Natural killer cell treated with Interleukin-12 subunit alpha and Interleukin-12 subunit beta and Interleukin-15 and Interleukin-18, amount 100 ng/mL, for 72 hours (primary cell): ENCODE measurements around the gene AGAP1. TPM values are rescaled to one million over a fixed set of nuclear protein-coding genes. Genes with fewer than 3 reads are reported as not detected.

Experiments
- ATAC-seq, 2 donors: fragments of 150-1000 bp; cut with Tn5 transposase in 1 of 2; sonication (Bioruptor Pico), chemical (Tn5 transposase) in 1 of 2; 2 replicates each; pipeline ENCODE4 v1.10.0; 2021
- DNase-seq: peaks from one replicate; pipeline ENCODE4 v3.0.0; 2022; ENCODE audit warnings: low spot score
- H3K27ac Mint-ChIP-seq, 2 donors: 1 replicate in 1 of 2; 2 replicates in 1 of 2; pipeline ENCODE4 v1.8.0; 2022; ENCODE audit warnings: mixed read lengths in 2 of 2, mild to moderate bottlenecking in 1 of 2, moderate library complexity in 1 of 2
- H3K27me3 Mint-ChIP-seq, 2 donors: 1 replicate in 1 of 2; 2 replicates in 1 of 2; pipeline ENCODE4 v1.8.0; 2022; ENCODE audit warnings: mixed read lengths in 2 of 2
- H3K36me3 Mint-ChIP-seq: one replicate; pipeline ENCODE4 v1.8.0; 2022; ENCODE audit warnings: mixed read lengths
- H3K4me1 Mint-ChIP-seq, 2 donors: 1 replicate in 1 of 2; 2 replicates in 1 of 2; pipeline ENCODE4 v1.8.0; 2022; ENCODE audit warnings: low read depth in 2 of 2, mixed read lengths in 2 of 2, mild to moderate bottlenecking in 1 of 2
- H3K4me3 Mint-ChIP-seq: one replicate; pipeline ENCODE4 v1.8.0; 2022; ENCODE audit warnings: mixed read lengths
- H3K9me3 Mint-ChIP-seq: 2 replicates; pipeline ENCODE4 v1.8.0; 2022; ENCODE audit warnings: mixed read lengths
- total RNA-seq, 2 donors: library from RNA; stranded (reverse); gene quantifications; one replicate each; pipeline ENCODE4 v1.2.3, GENCODE V29; 2022

Gene AGAP1
- total RNA-seq, 2 donors from 2014 or later, result 5.2 to 7.4 TPM

DNA sequence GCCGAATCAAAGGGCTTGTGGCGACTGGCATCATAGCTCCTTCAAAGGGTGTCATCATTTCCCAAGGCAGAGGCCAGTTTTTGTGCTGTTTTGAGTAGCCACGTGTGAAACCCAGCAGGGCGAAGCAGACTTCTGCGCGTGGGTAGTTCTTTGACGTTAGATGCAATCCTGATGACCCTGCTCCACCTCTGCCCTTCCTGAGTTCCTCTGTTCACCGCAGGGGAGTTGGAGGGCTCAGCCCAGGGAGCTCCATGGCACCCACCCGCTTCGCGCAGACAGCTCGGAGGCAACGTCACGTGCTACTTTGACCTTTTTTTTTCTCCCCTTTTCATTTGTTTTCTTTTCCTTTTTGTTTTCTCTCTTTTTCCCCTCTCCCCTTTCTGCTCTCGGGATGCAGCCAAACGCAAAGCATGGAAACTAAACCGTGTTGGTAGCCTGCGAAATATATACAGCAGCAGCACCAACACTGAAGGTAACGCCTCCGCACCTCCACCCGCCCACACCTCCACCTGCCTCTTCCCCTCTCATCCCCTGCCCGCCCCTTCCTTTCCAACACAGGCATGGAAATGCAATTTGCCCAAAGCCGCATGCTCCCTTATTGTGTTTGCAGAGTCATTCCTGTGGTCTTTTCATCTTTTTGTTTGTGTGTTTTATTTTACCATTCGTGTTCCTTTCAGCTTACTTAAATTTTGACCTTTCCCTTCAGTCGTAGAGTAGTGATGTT is 520.7 kb downstream of the AGAP1 start:
- H3K4me1 Mint-ChIP-seq, result peaks cover 12 to 17% of the 10 kb centered on the region in 2 donors
- DNase-seq, result no peak
- no peaks in the 10 kb centered on the region for H3K9me3 Mint-ChIP-seq
- H3K27me3 Mint-ChIP-seq, result peaks cover 7 to 9% of the 10 kb centered on the region in 2 donors
- H3K27ac Mint-ChIP-seq, result no peak overlapping the region
- ATAC-seq, result no peak
- H3K36me3 Mint-ChIP-seq, result no peaks in the 10 kb centered on the region
- H3K4me3 Mint-ChIP-seq, result no peak overlapping the region

DNA sequence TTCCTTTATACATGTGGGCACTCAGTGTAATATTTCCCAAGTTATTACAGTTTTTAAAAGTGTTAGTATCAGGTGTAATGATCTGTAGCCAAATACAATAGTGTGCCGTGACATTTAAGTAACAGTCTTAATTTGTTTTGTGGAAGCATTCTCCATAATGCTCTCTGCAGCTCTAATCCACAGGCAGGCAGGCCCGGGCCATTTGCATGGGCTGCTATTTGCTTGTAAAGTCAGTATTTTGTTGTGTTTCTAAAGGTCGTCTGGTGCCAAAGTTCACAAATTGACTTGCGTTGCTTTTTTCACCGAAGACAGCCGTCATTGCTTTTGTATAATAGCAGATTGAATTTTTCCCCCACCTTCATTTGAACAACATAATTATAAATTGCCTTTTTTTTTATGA is 521.3 kb downstream of the AGAP1 start:
- DNase-seq (no peak), ATAC-seq (no peak)
- Mint-ChIP-seq H3K4me1 (peaks cover 12 to 17% of the 10 kb centered on the region in 2 donors), H3K9me3 (no peaks in the 10 kb centered on the region), H3K27ac (no peak overlapping the region), H3K36me3 (no peaks in the 10 kb centered on the region), H3K4me3 (no peak overlapping the region), H3K27me3 (peaks cover 7 to 9% of the 10 kb centered on the region in 2 donors)

DNA sequence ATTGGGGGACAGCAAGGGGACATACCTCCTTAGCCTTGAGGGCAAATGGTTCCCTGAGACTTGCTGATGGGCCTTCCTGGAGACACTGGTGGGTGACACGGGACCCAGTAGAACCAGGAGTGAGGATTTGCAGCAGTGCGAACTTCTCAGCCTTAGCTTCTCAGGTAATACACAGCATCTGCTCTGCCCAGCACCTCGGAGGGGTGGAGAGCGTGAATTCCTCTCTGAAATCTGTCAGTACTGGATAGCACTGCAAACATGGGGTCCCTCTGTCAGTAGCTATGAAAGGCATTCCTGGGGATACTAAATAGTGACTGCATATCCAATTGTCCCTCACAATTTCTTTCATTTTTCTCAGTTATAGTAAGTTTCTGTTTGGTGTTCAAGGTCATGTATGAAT is 522.7 kb downstream of the AGAP1 start:
- DNase-seq (no peak), ATAC-seq (no peak)
- peaks cover 7 to 9% of the 10 kb centered on the region in 2 donors for H3K27me3 Mint-ChIP-seq
- H3K4me1 Mint-ChIP-seq, result peaks cover 12 to 17% of the 10 kb centered on the region in 2 donors
- H3K4me3 Mint-ChIP-seq, result no peak overlapping the region
- no peaks in the 10 kb centered on the region for H3K9me3 Mint-ChIP-seq
- no peak overlapping the region for H3K27ac Mint-ChIP-seq
- no peaks in the 10 kb centered on the region for H3K36me3 Mint-ChIP-seq

DNA sequence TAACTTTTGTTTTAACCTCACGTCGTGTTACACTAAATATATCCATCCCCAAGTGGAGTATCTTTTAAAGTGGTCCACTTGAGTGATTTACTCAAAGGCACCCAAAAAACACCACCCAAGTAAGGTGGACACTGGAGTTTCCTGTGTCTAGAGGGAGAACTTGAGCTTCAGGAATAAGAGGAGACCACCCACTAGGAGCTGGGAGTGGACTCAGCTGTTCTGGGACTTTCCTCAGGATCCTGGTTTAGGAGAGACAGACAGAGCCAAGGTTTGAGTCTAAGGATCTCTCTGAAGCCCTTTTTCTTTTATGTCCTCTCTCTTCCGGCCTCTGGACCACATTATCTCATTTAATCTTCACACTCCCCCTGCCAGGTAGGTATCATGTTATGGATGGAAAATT is 523.6 kb downstream of the AGAP1 start:
- Mint-ChIP-seq H3K27me3 (peaks cover 7 to 9% of the 10 kb centered on the region in 2 donors), H3K36me3 (no peaks in the 10 kb centered on the region), H3K27ac (no peak overlapping the region), H3K9me3 (no peaks in the 10 kb centered on the region), H3K4me3 (no peak overlapping the region), H3K4me1 (peaks cover 7 to 13% of the 10 kb centered on the region in 2 donors)
- ATAC-seq (no peak), DNase-seq (no peak)

DNA sequence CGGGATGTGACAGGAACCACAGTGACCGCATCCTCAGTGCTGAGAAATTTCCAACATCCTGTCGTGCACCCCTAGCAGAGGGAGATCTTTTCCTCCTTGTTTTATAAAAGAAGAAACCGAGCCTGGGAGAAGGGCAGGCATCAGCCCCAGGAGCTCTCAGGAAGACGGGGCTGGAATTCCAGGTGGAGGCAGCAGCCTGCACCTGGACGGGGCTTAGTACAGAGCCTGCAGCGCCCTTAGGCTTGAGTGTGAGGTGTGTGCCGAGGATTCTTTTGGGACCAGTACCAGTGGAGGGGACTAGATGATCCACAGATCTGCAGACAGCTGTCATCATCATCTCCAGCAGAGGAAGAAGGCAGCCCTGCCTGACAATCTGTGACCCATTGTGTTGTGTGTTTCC is 525.6 kb downstream of the AGAP1 start:
- peaks cover 7% of the 10 kb centered on the region in 2 donors for H3K4me1 Mint-ChIP-seq
- no peaks in the 10 kb centered on the region for H3K36me3 Mint-ChIP-seq
- H3K27ac Mint-ChIP-seq, result no peak overlapping the region
- H3K27me3 Mint-ChIP-seq, result peaks cover 7 to 9% of the 10 kb centered on the region in 2 donors
- H3K9me3 Mint-ChIP-seq, result no peaks in the 10 kb centered on the region
- ATAC-seq (peak in 1 of 2 donors; percentile 38), DNase-seq (no peak)
- H3K4me3 Mint-ChIP-seq, result no peak overlapping the region

DNA sequence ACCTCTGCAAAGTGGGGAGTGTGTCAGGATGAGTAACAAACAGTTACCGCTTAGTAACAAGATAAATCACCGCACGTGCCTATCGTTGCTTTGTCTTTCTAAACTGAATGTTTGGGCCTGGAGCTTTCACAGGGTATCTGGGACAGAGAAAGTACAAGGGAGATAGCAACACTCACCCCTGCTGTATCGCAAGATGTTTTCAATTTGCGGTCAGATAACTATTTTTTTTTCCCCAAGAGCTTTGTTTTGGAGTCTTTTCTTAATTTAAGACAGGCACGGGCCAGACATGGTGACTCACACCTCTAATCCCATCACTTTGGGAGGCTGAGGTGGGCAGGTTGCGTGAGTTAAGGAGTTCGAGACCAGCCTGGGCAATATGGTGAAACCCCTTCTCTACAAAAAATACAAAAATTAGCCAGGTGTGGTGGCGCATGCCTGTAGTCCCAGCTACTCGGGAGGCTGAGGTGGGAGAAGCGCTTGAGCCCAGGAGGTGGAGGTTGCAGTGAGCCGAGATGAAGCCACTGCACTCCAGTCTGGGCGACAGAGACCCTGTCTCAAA is 527.7 kb downstream of the AGAP1 start:
- Mint-ChIP-seq H3K4me3 (no peak overlapping the region), H3K27me3 (no peaks in the 10 kb centered on the region), H3K9me3 (no peaks in the 10 kb centered on the region), H3K4me1 (no peaks in the 10 kb centered on the region), H3K27ac (no peak overlapping the region), H3K36me3 (no peaks in the 10 kb centered on the region)
- DNase-seq, result peak; percentile 2
- ATAC-seq, result no peak

DNA sequence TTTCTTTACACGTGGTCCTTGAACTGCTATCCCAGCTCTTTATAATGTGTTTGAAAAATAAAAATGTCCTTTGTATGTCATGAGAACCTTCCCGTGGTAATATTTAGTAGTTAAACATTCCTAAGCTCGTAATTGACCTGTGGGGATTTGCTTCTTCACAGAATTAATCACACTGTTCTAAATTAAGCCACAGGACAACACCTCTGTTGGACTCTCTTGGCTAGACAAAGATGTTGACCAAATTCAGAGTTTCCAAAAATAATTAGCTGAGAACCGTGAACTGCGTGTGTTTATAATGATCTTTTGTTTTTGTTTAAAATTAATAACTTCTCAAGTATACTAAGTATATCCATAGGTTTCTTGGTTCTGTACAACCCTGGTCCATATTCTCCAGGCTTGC is 528.3 kb downstream of the AGAP1 start:
- no peak for ATAC-seq
- H3K9me3 Mint-ChIP-seq, result no peaks in the 10 kb centered on the region
- H3K27ac Mint-ChIP-seq, result no peak overlapping the region
- no peaks in the 10 kb centered on the region for H3K27me3 Mint-ChIP-seq
- no peaks in the 10 kb centered on the region for H3K36me3 Mint-ChIP-seq
- H3K4me3 Mint-ChIP-seq, result no peak overlapping the region
- H3K4me1 Mint-ChIP-seq, result no peaks in the 10 kb centered on the region
- DNase-seq, result no peak

DNA sequence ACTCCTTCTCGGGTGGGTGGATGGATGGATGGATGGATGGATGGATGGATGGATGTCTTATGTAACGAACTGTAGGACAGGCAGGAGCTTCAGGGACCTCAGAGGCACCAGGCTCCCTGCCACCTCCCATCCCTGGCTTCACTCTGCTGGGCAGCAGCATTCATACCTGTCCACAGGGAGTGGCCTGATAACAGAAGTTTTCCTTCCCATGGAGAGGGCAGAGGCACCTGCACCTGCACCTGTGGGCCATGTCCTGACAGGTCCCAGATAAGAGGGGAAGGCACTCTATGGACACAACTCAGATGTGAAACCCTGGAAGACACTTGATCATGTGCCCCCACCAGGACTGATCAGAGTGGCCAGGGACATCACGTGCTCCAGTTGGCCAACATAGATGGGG is 532.0 kb downstream of the AGAP1 start:
- Mint-ChIP-seq H3K9me3 (no peaks in the 10 kb centered on the region), H3K36me3 (no peaks in the 10 kb centered on the region), H3K4me3 (no peak overlapping the region), H3K27ac (no peak overlapping the region), H3K27me3 (no peaks in the 10 kb centered on the region), H3K4me1 (no peaks in the 10 kb centered on the region)
- ATAC-seq (peak in 1 of 2 donors; percentile 36), DNase-seq (no peak)

DNA sequence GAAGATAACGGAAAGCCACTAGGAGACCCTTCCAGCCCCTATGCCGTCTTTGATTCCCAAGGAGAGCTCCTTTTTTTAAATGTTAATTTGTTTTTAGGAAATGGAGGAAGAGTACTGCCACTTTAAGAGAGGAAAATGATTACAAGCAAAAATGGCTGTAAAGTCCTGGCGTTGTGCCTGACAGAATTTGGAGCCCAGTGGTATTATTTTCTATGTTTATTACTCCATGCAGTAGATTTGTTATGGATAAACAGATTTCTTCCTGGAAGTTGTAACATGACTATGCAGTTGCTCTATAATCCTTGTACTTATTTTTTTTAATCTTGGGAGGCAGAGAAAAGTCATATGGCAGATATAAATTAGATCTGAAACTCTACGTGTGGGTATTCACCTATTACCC is 533.0 kb downstream of the AGAP1 start:
- H3K36me3 Mint-ChIP-seq, result no peaks in the 10 kb centered on the region
- H3K4me3 Mint-ChIP-seq, result no peak overlapping the region
- no peaks in the 10 kb centered on the region for H3K4me1 Mint-ChIP-seq
- no peaks in the 10 kb centered on the region for H3K9me3 Mint-ChIP-seq
- DNase-seq, result no peak
- H3K27me3 Mint-ChIP-seq, result no peaks in the 10 kb centered on the region
- no peak for ATAC-seq
- no peak overlapping the region for H3K27ac Mint-ChIP-seq

DNA sequence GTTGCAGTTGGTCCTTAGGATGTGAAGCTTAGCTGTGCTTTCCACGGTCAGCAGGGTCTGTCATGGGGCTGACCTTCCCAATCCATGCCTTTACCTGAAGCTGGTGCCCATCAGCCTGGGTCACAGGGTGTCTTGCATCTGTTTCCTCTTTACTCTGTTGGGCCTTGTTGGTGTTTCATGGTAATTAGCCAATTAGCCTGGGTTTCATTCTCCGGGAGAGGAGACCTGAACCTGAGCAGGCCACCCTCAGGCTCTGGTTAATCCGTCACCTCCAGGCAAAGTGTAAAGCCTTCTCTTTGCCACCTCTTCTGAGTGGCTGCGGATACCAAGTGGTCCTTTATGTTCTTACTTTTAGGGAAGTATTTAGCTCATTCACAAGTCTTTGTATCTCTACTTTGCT is 534.2 kb downstream of the AGAP1 start:
- no peaks in the 10 kb centered on the region for H3K27me3 Mint-ChIP-seq
- no peak overlapping the region for H3K27ac Mint-ChIP-seq
- H3K36me3 Mint-ChIP-seq, result no peaks in the 10 kb centered on the region
- no peaks in the 10 kb centered on the region for H3K9me3 Mint-ChIP-seq
- no peaks in the 10 kb centered on the region for H3K4me1 Mint-ChIP-seq
- no peak overlapping the region for H3K4me3 Mint-ChIP-seq
- DNase-seq (peak; percentile 23), ATAC-seq (no peak)

DNA sequence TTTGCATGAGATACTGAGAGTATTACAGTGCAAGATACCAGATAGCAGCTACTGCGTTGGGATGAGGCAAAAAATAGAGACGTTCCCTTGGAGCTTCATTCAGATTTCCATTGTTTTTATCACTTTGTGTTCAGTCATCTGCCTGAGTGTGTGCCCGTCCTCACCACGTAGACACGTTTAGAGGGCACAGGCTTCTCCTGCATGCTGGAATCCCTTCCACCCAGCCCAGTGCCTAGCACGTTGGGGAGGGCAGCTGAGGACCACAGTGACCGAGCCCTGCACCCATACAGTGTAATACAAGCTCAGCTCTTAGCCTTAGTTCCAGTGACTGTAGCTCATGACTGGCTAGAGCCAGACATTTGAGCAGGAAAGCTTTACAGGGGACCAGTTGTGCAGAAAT is 539.6 kb downstream of the AGAP1 start:
- H3K27me3 Mint-ChIP-seq, result no peaks in the 10 kb centered on the region
- no peak overlapping the region for H3K27ac Mint-ChIP-seq
- ATAC-seq (no peak), DNase-seq (no peak)
- no peaks in the 10 kb centered on the region for H3K9me3 Mint-ChIP-seq
- H3K4me1 Mint-ChIP-seq, result no peaks in the 10 kb centered on the region
- H3K36me3 Mint-ChIP-seq, result no peaks in the 10 kb centered on the region
- H3K4me3 Mint-ChIP-seq, result no peak overlapping the region

DNA sequence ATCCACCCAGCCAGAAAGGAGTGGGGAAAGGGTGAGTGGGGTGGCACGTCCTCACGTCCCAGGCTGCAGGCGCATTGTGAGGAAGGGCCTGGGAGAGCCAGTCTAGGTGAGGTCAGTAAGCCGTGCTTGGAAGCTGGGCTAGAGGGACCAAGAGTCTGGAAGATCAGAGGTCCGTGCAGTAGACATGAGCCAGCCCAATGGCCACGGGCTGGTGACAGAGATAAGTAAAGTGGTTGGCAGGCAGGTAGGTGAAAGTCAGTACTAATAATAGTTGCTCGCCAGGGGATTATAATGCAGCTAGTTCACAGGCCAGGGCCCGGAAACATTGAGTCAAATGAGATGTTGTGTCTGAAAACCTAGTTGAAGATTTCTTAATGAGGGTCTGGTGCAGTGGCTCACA is 541.1 kb downstream of the AGAP1 start:
- no peak overlapping the region for H3K4me3 Mint-ChIP-seq
- DNase-seq (no peak), ATAC-seq (peak in 1 of 2 donors; percentile 7)
- H3K36me3 Mint-ChIP-seq, result no peaks in the 10 kb centered on the region
- H3K27me3 Mint-ChIP-seq, result no peaks in the 10 kb centered on the region
- no peaks in the 10 kb centered on the region for H3K9me3 Mint-ChIP-seq
- no peaks in the 10 kb centered on the region for H3K4me1 Mint-ChIP-seq
- H3K27ac Mint-ChIP-seq, result no peak overlapping the region

DNA sequence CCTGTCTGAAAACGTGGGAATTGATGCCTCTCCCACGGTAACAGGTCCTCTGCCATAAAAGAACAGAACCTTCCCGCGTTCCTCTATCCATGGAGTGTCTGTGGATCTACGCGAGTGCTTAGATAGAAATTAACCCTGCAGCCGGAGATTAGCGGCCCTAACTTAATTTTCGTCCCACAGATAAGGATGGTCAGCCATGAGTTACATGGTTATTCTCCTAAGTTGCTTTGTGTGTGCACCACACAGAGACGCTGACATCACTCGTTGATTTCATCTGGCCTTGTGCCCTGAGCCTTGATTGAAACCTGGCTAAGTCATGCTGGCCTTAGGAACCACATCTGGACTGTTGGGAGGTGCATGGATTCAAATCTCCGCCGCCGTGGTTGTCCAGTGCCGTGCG is 542.2 kb downstream of the AGAP1 start:
- H3K27ac Mint-ChIP-seq, result no peak overlapping the region
- ATAC-seq (no peak), DNase-seq (no peak)
- H3K9me3 Mint-ChIP-seq, result no peaks in the 10 kb centered on the region
- H3K36me3 Mint-ChIP-seq, result no peaks in the 10 kb centered on the region
- no peak overlapping the region for H3K4me3 Mint-ChIP-seq
- H3K27me3 Mint-ChIP-seq, result no peaks in the 10 kb centered on the region
- no peaks in the 10 kb centered on the region for H3K4me1 Mint-ChIP-seq

DNA sequence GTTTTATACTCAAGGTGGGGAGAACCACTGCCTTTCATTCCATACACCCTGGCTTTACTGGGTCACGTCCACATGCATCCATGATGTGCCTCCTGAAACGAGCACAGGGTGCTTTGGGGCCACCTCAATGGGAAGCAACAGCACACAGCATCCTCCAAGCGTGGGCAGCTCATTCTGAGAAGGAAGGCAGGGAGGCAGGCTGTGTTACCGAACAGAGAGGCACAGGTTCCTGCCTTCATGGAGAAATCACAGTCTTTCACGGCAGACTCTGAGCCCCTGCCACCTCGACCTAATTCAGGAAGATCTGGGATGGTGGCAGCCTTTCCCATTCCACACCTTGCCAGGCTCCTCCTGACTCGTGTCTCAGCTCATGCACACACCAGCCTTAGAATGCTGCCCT is 544.3 kb downstream of the AGAP1 start:
- Mint-ChIP-seq H3K9me3 (no peaks in the 10 kb centered on the region), H3K4me3 (no peak overlapping the region), H3K4me1 (no peaks in the 10 kb centered on the region), H3K36me3 (no peaks in the 10 kb centered on the region), H3K27ac (no peak overlapping the region), H3K27me3 (no peaks in the 10 kb centered on the region)
- no peak for ATAC-seq
- no peak for DNase-seq
